SK-N-SH treated with all-trans-retinoic acid at 6 μM for 48 hours (cell line): Measurements from ENCODE around the gene ZG16.
"Not testable (repeated sequence)": the region's sequence is repeated elsewhere in the genome, so short reads cannot be mapped to it uniquely, and the experiment has no call there.

Experiments
- ATAC-seq: fragments of 200-7000 bp; cut with Tn5 transposase; 3 replicates; pipeline ENCODE4 v1.9.1; 2020; ENCODE audit warnings: mild to moderate bottlenecking, moderate library complexity
- ARNTL ChIP-seq: fragments of 450-650 bp; formaldehyde crosslinking; IDR thresholded peaks from 2 replicates; pipeline ENCODE4 v1.5.0; 2020; ENCODE audit warnings: low read depth, mild to moderate bottlenecking, moderate library complexity, borderline replicate concordance
- CREB5 ChIP-seq: fragments of 250-450 bp; sonication (Bioruptor Pico); IDR thresholded peaks from 2 replicates; pipeline ENCODE4 v1.5.1; 2020; ENCODE audit warnings: low read depth, mild to moderate bottlenecking, moderate library complexity
- CSDC2 ChIP-seq: fragments of 250-450 bp; sonication (Bioruptor Pico); IDR thresholded peaks from 2 replicates; pipeline ENCODE4 v1.5.0; 2020; ENCODE audit warnings: mild to moderate bottlenecking, moderate library complexity
- ESRRG ChIP-seq: fragments of 250-450 bp; sonication (Bioruptor Pico); IDR thresholded peaks from 2 replicates; pipeline ENCODE4 v1.6.1; 2021; ENCODE audit warnings: mild to moderate bottlenecking
- GLIS3 ChIP-seq: fragments of 250-450 bp; sonication (Bioruptor Pico); IDR thresholded peaks from 2 replicates; pipeline ENCODE4 v1.5.0; 2020; ENCODE audit warnings: mild to moderate bottlenecking, moderate library complexity
- ISL1 ChIP-seq: fragments of 250-450 bp; sonication (Bioruptor Pico); IDR thresholded peaks from 2 replicates; pipeline ENCODE4 v2.1.2; 2022; ENCODE audit warnings: mild to moderate bottlenecking, moderate library complexity
- OSR1 ChIP-seq: fragments of 250-450 bp; sonication (Bioruptor Pico); IDR thresholded peaks from 2 replicates; pipeline ENCODE4 v1.8.0; 2022; ENCODE audit warnings: moderate library complexity, mild to moderate bottlenecking, inconsistent platforms
- PPARA ChIP-seq: fragments of 250-450 bp; sonication (Bioruptor Pico); IDR thresholded peaks from 2 replicates; pipeline ENCODE4 v1.5.0; 2020; ENCODE audit warnings: mild to moderate bottlenecking, borderline replicate concordance
- RARB ChIP-seq: fragments of 250-450 bp; sonication (Bioruptor Pico); IDR thresholded peaks from 2 replicates; pipeline ENCODE4 v1.8.0; 2021; ENCODE audit warnings: mild to moderate bottlenecking, moderate library complexity
- SNAI2 ChIP-seq: fragments of 250-450 bp; sonication (Bioruptor Pico); IDR thresholded peaks from 2 replicates; pipeline ENCODE4 v1.5.0; 2020; ENCODE audit warnings: mild to moderate bottlenecking, moderate library complexity
- TCF4 ChIP-seq: fragments of 250-450 bp; sonication (Bioruptor Pico); IDR thresholded peaks from 2 replicates; pipeline ENCODE4 v1.8.0; 2021; ENCODE audit warnings: mild to moderate bottlenecking, moderate library complexity, borderline replicate concordance
- TOX ChIP-seq: fragments of 250-450 bp; sonication (Bioruptor Pico); IDR thresholded peaks from 2 replicates; pipeline ENCODE4 v1.8.0; 2021; ENCODE audit warnings: mild to moderate bottlenecking, moderate library complexity, borderline replicate concordance
- ZC3H10 ChIP-seq: fragments of 250-450 bp; sonication (Bioruptor Pico); IDR thresholded peaks from 2 replicates; pipeline ENCODE4 v1.5.1; 2021; ENCODE audit warnings: mild to moderate bottlenecking, moderate library complexity
- ZFP3 ChIP-seq: fragments of 250-450 bp; sonication (Bioruptor Pico); IDR thresholded peaks from 2 replicates; pipeline ENCODE4 v1.5.0; 2020; ENCODE audit warnings: mild to moderate bottlenecking, moderate library complexity
- ZFP30 ChIP-seq: fragments of 450-650 bp; formaldehyde crosslinking; IDR thresholded peaks from 2 replicates; pipeline ENCODE4 v1.5.0; 2022; ENCODE audit warnings: mild to moderate bottlenecking, moderate library complexity
- ZNF70 ChIP-seq: fragments of 450-650 bp; formaldehyde crosslinking; IDR thresholded peaks from 2 replicates; pipeline ENCODE4 v1.5.0; 2020; ENCODE audit warnings: mild to moderate bottlenecking, moderate library complexity
- ZNF8 ChIP-seq: fragments of 450-650 bp; formaldehyde crosslinking; IDR thresholded peaks from 2 replicates; pipeline ENCODE4 v1.5.0; 2020; ENCODE audit warnings: mild to moderate bottlenecking, moderate library complexity
- TF ChIP-seq, protein P1 (sequence below): fragments of 250-450 bp; sonication (Bioruptor Pico); IDR thresholded peaks from 2 replicates; pipeline ENCODE4 v1.5.0; 2020; ENCODE audit warnings: mild to moderate bottlenecking, moderate library complexity
- TF ChIP-seq, protein P2 (sequence below): fragments of 250-450 bp; sonication (Bioruptor Pico); IDR thresholded peaks from 2 replicates; pipeline ENCODE4 v1.8.0; 2021; ENCODE audit warnings: low read depth, mild to moderate bottlenecking, moderate library complexity, borderline replicate concordance
- TF ChIP-seq, protein P3 (sequence below): fragments of 250-450 bp; sonication (Bioruptor Pico); IDR thresholded peaks from 2 replicates; pipeline ENCODE4 v1.8.0; 2020; ENCODE audit warnings: mild to moderate bottlenecking, moderate library complexity, borderline replicate concordance
- TF ChIP-seq, protein P4 (sequence below): fragments of 250-450 bp; sonication (Bioruptor Pico); IDR thresholded peaks from 2 replicates; pipeline ENCODE4 v1.5.1; 2021; ENCODE audit warnings: mild to moderate bottlenecking, moderate library complexity

The ZG16 gene

GRCh38 chr16:29775742-29776408, 2.2 kb upstream of the ZG16 start:
- no peak for TF ChIP-seq ZFP30
- TF ChIP-seq SNAI2 (CRISPR knock-in tag) = no peak
- TF ChIP-seq ARNTL (CRISPR knock-in tag) = no peak
- no peak for TF ChIP-seq GLIS3 (CRISPR knock-in tag)
- TF ChIP-seq OSR1 (CRISPR knock-in tag) = no peak
- TF ChIP-seq ZC3H10 (CRISPR knock-in tag) = no peak
- TF ChIP-seq TCF4 (CRISPR knock-in tag) = no peak
- no peak for TF ChIP-seq ESRRG (CRISPR knock-in tag)
- TF ChIP-seq TOX (CRISPR knock-in tag) = no peak
- TF ChIP-seq RARB (CRISPR knock-in tag) = no peak
- no peak for TF ChIP-seq PPARA (CRISPR knock-in tag)
- TF ChIP-seq ZFP3 (CRISPR knock-in tag) = no peak
- no peak for TF ChIP-seq ZNF8 (CRISPR knock-in tag)
- TF ChIP-seq, protein P1, sequence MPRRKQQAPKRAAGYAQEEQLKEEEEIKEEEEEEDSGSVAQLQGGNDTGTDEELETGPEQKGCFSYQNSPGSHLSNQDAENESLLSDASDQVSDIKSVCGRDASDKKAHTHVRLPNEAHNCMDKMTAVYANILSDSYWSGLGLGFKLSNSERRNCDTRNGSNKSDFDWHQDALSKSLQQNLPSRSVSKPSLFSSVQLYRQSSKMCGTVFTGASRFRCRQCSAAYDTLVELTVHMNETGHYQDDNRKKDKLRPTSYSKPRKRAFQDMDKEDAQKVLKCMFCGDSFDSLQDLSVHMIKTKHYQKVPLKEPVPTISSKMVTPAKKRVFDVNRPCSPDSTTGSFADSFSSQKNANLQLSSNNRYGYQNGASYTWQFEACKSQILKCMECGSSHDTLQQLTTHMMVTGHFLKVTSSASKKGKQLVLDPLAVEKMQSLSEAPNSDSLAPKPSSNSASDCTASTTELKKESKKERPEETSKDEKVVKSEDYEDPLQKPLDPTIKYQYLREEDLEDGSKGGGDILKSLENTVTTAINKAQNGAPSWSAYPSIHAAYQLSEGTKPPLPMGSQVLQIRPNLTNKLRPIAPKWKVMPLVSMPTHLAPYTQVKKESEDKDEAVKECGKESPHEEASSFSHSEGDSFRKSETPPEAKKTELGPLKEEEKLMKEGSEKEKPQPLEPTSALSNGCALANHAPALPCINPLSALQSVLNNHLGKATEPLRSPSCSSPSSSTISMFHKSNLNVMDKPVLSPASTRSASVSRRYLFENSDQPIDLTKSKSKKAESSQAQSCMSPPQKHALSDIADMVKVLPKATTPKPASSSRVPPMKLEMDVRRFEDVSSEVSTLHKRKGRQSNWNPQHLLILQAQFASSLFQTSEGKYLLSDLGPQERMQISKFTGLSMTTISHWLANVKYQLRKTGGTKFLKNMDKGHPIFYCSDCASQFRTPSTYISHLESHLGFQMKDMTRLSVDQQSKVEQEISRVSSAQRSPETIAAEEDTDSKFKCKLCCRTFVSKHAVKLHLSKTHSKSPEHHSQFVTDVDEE (CRISPR knock-in tag) = no peak
- TF ChIP-seq CSDC2 (CRISPR knock-in tag) = no peak
- TF ChIP-seq, protein P2, sequence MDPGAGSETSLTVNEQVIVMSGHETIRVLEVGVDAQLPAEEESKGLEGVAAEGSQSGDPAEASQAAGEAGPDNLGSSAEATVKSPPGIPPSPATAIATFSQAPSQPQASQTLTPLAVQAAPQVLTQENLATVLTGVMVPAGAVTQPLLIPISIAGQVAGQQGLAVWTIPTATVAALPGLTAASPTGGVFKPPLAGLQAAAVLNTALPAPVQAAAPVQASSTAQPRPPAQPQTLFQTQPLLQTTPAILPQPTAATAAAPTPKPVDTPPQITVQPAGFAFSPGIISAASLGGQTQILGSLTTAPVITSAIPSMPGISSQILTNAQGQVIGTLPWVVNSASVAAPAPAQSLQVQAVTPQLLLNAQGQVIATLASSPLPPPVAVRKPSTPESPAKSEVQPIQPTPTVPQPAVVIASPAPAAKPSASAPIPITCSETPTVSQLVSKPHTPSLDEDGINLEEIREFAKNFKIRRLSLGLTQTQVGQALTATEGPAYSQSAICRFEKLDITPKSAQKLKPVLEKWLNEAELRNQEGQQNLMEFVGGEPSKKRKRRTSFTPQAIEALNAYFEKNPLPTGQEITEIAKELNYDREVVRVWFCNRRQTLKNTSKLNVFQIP (CRISPR knock-in tag) = no peak
- TF ChIP-seq, protein P3, sequence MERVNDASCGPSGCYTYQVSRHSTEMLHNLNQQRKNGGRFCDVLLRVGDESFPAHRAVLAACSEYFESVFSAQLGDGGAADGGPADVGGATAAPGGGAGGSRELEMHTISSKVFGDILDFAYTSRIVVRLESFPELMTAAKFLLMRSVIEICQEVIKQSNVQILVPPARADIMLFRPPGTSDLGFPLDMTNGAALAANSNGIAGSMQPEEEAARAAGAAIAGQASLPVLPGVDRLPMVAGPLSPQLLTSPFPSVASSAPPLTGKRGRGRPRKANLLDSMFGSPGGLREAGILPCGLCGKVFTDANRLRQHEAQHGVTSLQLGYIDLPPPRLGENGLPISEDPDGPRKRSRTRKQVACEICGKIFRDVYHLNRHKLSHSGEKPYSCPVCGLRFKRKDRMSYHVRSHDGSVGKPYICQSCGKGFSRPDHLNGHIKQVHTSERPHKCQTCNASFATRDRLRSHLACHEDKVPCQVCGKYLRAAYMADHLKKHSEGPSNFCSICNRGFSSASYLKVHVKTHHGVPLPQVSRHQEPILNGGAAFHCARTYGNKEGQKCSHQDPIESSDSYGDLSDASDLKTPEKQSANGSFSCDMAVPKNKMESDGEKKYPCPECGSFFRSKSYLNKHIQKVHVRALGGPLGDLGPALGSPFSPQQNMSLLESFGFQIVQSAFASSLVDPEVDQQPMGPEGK (CRISPR knock-in tag) = no peak

DNA sequence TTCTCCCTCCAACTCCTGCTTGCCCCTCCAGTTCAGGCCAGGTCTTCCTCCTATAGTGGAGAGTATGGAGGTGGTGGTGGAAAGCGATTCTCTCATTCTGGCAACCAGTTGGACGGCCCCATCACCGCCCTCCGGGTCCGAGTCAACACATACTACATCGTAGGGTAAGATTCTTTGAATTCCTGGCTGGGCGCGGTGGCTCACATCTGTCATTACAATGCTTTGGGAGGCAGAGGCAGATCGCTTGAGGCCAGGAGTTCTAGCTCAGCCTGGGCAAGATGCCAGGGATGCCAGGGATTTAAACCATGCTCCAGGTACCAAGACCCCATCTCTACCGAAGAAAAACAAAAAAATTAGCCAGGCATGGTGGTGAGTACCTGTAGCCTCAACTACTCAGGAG, 1.4 kb downstream of the ZG16 start:
- ATAC-seq = no peak

More at GRCh38 chr16:29775742-29776408, 2.2 kb upstream of the ZG16 start:
- peak; percentile 51; the same call in 2 of the 3 replicates for ATAC-seq

DNA sequence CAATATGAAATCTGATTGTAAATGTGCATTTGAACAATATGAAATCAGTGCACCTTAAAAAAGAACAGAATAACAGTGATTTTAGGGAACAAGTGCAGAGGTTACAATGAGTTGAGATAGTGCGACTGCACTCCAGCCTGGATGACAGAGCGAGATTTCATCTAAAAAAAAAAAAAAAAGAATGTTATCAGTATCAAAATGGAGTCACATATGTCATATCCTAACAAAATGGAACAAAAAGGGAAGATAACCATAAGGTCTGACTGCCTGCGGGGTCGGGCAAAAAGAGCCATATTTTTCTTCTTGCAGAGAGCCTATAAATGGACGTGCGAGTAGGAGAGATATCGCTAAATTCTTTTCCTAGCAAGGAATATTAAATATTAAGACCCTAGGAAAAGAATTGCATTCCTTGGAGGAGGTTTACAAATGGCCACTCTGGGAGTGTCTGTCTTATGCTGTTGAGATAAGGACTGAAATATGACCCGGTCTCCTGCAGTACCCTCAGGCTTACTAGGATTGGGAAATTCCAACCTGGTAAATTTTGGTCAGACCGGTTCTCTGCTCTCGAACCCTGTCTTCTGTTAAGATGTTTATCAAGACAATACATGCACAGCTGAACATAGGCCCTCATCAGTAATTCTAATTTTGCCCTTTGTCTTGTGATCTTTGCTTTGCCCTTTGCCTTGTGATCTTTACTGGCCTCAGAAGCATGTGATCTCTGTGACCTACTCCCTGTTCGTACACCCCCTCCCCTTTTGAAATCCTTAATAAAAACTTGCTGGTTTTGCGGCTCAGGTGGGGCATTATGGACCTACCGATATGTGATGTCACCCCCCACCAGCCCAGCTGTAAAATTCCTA, 5.3 kb downstream of the ZG16 start:
- ATAC-seq = not testable (repeated sequence)

More for the DNA sequence above, 1.4 kb downstream of the ZG16 start:
- no peak for TF ChIP-seq ZFP30
- TF ChIP-seq GLIS3 (CRISPR knock-in tag) = no peak
- no peak for TF ChIP-seq ISL1 (CRISPR knock-in tag)
- TF ChIP-seq ZFP3 (CRISPR knock-in tag) = no peak
- TF ChIP-seq ZC3H10 (CRISPR knock-in tag) = no peak
- TF ChIP-seq CREB5 (CRISPR knock-in tag) = no peak
- no peak for TF ChIP-seq TCF4 (CRISPR knock-in tag)
- no peak for TF ChIP-seq PPARA (CRISPR knock-in tag)

- no peak for TF ChIP-seq SNAI2 (CRISPR knock-in tag)
- no peak for TF ChIP-seq ZFP30
- TF ChIP-seq, protein P4, sequence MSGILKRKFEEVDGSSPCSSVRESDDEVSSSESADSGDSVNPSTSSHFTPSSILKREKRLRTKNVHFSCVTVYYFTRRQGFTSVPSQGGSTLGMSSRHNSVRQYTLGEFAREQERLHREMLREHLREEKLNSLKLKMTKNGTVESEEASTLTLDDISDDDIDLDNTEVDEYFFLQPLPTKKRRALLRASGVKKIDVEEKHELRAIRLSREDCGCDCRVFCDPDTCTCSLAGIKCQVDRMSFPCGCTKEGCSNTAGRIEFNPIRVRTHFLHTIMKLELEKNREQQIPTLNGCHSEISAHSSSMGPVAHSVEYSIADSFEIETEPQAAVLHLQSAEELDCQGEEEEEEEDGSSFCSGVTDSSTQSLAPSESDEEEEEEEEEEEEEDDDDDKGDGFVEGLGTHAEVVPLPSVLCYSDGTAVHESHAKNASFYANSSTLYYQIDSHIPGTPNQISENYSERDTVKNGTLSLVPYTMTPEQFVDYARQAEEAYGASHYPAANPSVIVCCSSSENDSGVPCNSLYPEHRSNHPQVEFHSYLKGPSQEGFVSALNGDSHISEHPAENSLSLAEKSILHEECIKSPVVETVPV = no peak
- no peak for TF ChIP-seq ZNF70
- TF ChIP-seq, protein P2 (CRISPR knock-in tag) = no peak
- no peak for TF ChIP-seq ZNF8 (CRISPR knock-in tag)
- TF ChIP-seq ESRRG (CRISPR knock-in tag) = no peak
- no peak for ATAC-seq
These were observed 6.1 kb downstream of the ZG16 start for GRCh38 chr16:29784157-29784556.
